Neural cell (in vitro differentiated cells): ENCODE data around the gene OR10C1. TPM values are rescaled to one million over a fixed set of nuclear protein-coding genes. Genes with fewer than 3 reads are reported as not detected.

Experiments used
- H2AFZ ChIP-seq: fragments of 200-600, 300-800 bp; sonication (generic), shearing (Covaris generic); 2 replicates; pipeline ENCODE4 v1.6.0; 2014; ENCODE audit warnings: low read depth, mild to moderate bottlenecking, antibody characterized with exemption, low read length, moderate library complexity
- H3F3A ChIP-seq: fragments of 200-600 bp; shearing (Covaris generic); 2 replicates; pipeline ENCODE4 v1.6.1; 2016; ENCODE audit warnings: mild to moderate bottlenecking, moderate library complexity, mixed read lengths, antibody characterized with exemption, low read length; ENCODE audit not compliant: insufficient read depth, poor library complexity, severe bottlenecking
- H3K27ac ChIP-seq: fragments of 200-600, 300-800 bp; sonication (generic), shearing (Covaris generic); 2 replicates; pipeline ENCODE4 v1.5.1; 2014; ENCODE audit warnings: mild to moderate bottlenecking, low read length, moderate library complexity
- H3K27me3 ChIP-seq: fragments of 300-800, 200-600 bp; sonication (generic), shearing (Covaris generic); 2 replicates; pipeline ENCODE4 v1.6.0; 2014; ENCODE audit warnings: mild to moderate bottlenecking, low read depth, low read length, moderate library complexity; ENCODE audit not compliant: insufficient read depth
- H3K36me3 ChIP-seq: fragments of 300-800, 200-600 bp; sonication (generic), shearing (Covaris generic); 2 replicates; pipeline ENCODE4 v1.5.1; 2014; ENCODE audit warnings: mild to moderate bottlenecking, antibody characterized with exemption, low read length, moderate library complexity; ENCODE audit not compliant: insufficient read depth
- H3K4me2 ChIP-seq: fragments of 300-800, 200-600 bp; sonication (generic), shearing (Covaris generic); 2 replicates; pipeline ENCODE4 v1.6.0; 2014; ENCODE audit warnings: mild to moderate bottlenecking, low read length
- H3K4me3 ChIP-seq: fragments of 300-800, 200-600 bp; sonication (generic), shearing (Covaris generic); 2 replicates; pipeline ENCODE4 v1.5.1; 2014; ENCODE audit warnings: mild to moderate bottlenecking, low read length, moderate library complexity
- H3K79me2 ChIP-seq: fragments of 200-600 bp; shearing (Covaris generic); replicated peaks from 2 replicates; pipeline ENCODE4 v1.6.0; 2014; ENCODE audit warnings: mild to moderate bottlenecking, low read length, moderate library complexity; ENCODE audit not compliant: insufficient read depth
- H3K9ac ChIP-seq: fragments of 300-800, 200-600 bp; sonication (generic), shearing (Covaris generic); 2 replicates; pipeline ENCODE4 v1.6.1; 2016; ENCODE audit warnings: mild to moderate bottlenecking, low read length, mixed read lengths
- H3K9me2 ChIP-seq: fragments of 200-600 bp; shearing (Covaris generic); 2 replicates; pipeline ENCODE4 v1.6.1; 2016; ENCODE audit warnings: mild to moderate bottlenecking, low read length, mixed read lengths; ENCODE audit not compliant: insufficient read depth
- H3K9me3 ChIP-seq: fragments of 200-600, 300-800 bp; sonication (generic), shearing (Covaris generic); 2 replicates; pipeline ENCODE4 v1.6.1; 2016; ENCODE audit warnings: mild to moderate bottlenecking, mixed run types, low read length, moderate library complexity, mixed read lengths
- H4K20me1 ChIP-seq: fragments of 200-600 bp; shearing (Covaris generic); 2 replicates; pipeline ENCODE4 v1.6.1; 2016; ENCODE audit warnings: mild to moderate bottlenecking, mixed run types; ENCODE audit not compliant: insufficient read depth
- CTCF ChIP-seq: fragments of 450-650 bp; IDR thresholded peaks from 2 replicates; pipeline ENCODE4 v1.5.1; 2014; ENCODE audit warnings: antibody characterized with exemption, mild to moderate bottlenecking, moderate library complexity; ENCODE audit not compliant: poor library complexity, severe bottlenecking
- EP300 ChIP-seq: fragments of 450-650 bp; conservative IDR thresholded peaks from 2 replicates; pipeline ENCODE4 v1.6.1; 2014; ENCODE audit warnings: antibody characterized with exemption, mild to moderate bottlenecking, moderate library complexity; ENCODE audit not compliant: poor library complexity, severe bottlenecking
- EZH2 ChIP-seq: fragments of 200-600, 300-800 bp; shearing (Covaris generic), sonication (generic); IDR thresholded peaks from 2 replicates; pipeline ENCODE4 v1.6.1; 2014; ENCODE audit warnings: antibody characterized with exemption, low read length, borderline replicate concordance, mild to moderate bottlenecking; ENCODE audit not compliant: insufficient read depth, poor library complexity, severe bottlenecking
- MXI1 ChIP-seq: fragments of 450-650 bp; conservative IDR thresholded peaks from 2 replicates; pipeline ENCODE4 v1.6.1; 2014; ENCODE audit warnings: antibody characterized with exemption, mild to moderate bottlenecking; ENCODE audit not compliant: poor library complexity, severe bottlenecking
- POLR2AphosphoS5 ChIP-seq: IDR thresholded peaks from 2 replicates; pipeline ENCODE4 v1.6.1; 2012
- RAD21 ChIP-seq: fragments of 450-650 bp; conservative IDR thresholded peaks from 2 replicates; pipeline ENCODE4 v1.6.1; 2014; ENCODE audit warnings: antibody characterized with exemption, mild to moderate bottlenecking, moderate library complexity
- REST ChIP-seq: IDR thresholded peaks from 2 replicates; pipeline ENCODE4 v1.6.1; 2012; ENCODE audit warnings: borderline replicate concordance
- SMC3 ChIP-seq: fragments of 450-650 bp; conservative IDR thresholded peaks from 2 replicates; pipeline ENCODE4 v1.6.1; 2014; ENCODE audit warnings: antibody characterized with exemption, mild to moderate bottlenecking, moderate library complexity; ENCODE audit not compliant: poor library complexity
- TAF1 ChIP-seq: IDR thresholded peaks from 2 replicates; pipeline ENCODE4 v1.6.1; 2012; ENCODE audit warnings: low read depth
- polyA plus RNA-seq: library from polyadenylated mRNA; depleted of rRNA; stranded (reverse); fragments of >200 nt; gene quantifications from 2 replicates; pipeline ENCODE4 v1.2.3, GENCODE V29; 2014

Gene OR10C1
- polyA plus RNA-seq, 1 donor from 2014 or later = not detected

- no peaks in the 10 kb centered on the region for H4K20me1 ChIP-seq
Observed at GRCh38 chr6:29424168-29424567, 14.9 kb upstream of the OR10C1 start.

GRCh38 chr6:29424575-29424974 lies 14.5 kb upstream of the OR10C1 start:
- H3K9me3 ChIP-seq = no peaks in the 10 kb centered on the region
- no peak for TF ChIP-seq RAD21
- no peak for TF ChIP-seq CTCF
- no peak for TF ChIP-seq EZH2
- TF ChIP-seq POLR2AphosphoS5 = no peak
- no peak for TF ChIP-seq EP300
- no peak for TF ChIP-seq REST

More at GRCh38 chr6:29424168-29424567, 14.9 kb upstream of the OR10C1 start:
- H3K4me3 ChIP-seq = no peak overlapping the region
- no peak overlapping the region for H3K4me2 ChIP-seq
- no peak for TF ChIP-seq CTCF
- TF ChIP-seq POLR2AphosphoS5 = no peak
- no peak for TF ChIP-seq EP300
- no peak for TF ChIP-seq MXI1
- no peak for TF ChIP-seq RAD21
- no peak for TF ChIP-seq SMC3
- TF ChIP-seq EZH2 = no peak
- no peak for TF ChIP-seq TAF1
- no peak for TF ChIP-seq REST
- H3K9ac ChIP-seq = no peak overlapping the region
- no peak overlapping the region for H2AFZ ChIP-seq
- no peaks in the 10 kb centered on the region for H3K27me3 ChIP-seq
- H3F3A ChIP-seq = no peaks in the 10 kb centered on the region
- no peak overlapping the region for H3K27ac ChIP-seq
- no peaks in the 10 kb centered on the region for H3K9me2 ChIP-seq
- H3K9me3 ChIP-seq = no peaks in the 10 kb centered on the region
- no peaks in the 10 kb centered on the region for H3K36me3 ChIP-seq
- no peaks in the 10 kb centered on the region for H3K79me2 ChIP-seq

More at GRCh38 chr6:29424575-29424974, 14.5 kb upstream of the OR10C1 start:
- Histone ChIP-seq H3K27ac (no peak overlapping the region), H3F3A (no peaks in the 10 kb centered on the region), H3K4me2 (no peak overlapping the region), H3K27me3 (no peaks in the 10 kb centered on the region), H3K4me3 (no peak overlapping the region), H3K79me2 (no peaks in the 10 kb centered on the region), H3K36me3 (no peaks in the 10 kb centered on the region), H4K20me1 (no peaks in the 10 kb centered on the region), H3K9ac (no peak overlapping the region), H3K9me2 (no peaks in the 10 kb centered on the region), H2AFZ (no peak overlapping the region)
